Stimulated activated CD4-positive, alpha-beta T cell treated with anti-CD3 and anti-CD28 coated beads, Interleukin-1b, Interleukin-23, amount 100 ng/mL, for 1 hour (primary cell): ENCODE results near the gene SERGEF.

ENCODE experiments used
- DNase-seq, 2 donors: peaks; one replicate each; pipeline ENCODE4 v3.0.0-alpha.2; 2020; ENCODE audit warnings: low read depth in 2 of 2

SERGEF gene

DNA sequence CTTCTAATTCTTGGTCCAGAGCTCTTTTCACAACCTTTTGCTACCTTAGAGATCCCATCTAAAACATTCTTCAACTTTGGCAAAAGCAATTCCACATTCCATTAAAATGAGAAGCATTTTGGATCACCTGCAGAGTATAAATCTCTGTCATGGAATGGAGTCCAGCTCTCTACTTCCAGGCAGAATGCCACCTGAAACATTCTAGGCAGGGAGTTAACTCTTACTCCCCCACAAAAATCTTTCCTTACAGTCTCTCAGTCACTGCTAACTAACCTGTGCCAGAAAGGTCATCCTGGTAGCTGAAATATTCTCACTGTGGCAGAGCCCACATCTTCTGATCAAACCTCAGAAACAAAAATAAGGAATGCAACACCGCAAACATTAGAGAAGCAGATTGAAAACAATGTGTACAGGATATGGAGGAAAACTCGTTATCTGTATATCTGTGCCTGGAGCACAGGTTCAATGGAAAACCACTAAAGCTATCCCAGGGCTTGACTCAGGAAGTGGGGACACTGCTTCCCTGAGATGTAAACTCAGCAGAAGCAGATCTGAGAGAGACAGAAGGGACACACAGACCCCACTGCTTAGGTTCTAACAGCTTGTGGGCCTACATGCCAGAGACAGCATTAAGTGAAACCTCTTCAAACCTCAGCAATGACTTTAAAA is 199.3 kb downstream of the SERGEF start:
- no peak for DNase-seq

DNA sequence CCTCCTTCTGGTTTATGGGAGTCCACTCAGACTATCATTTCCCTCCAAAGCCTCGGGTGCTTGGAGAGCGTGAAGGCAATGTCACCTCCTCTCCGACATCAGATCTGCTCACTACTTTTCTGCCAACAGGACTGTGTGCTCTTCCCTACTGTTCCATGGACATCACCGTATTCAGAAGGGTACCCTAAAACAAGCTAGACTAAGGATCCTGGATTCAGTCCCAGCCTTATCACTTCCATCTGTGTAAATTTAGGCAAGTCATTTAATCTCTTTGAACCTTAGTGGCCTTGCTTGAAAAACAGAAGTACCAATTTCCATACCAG is 200.0 kb downstream of the SERGEF start:
- DNase-seq = no peak

DNA sequence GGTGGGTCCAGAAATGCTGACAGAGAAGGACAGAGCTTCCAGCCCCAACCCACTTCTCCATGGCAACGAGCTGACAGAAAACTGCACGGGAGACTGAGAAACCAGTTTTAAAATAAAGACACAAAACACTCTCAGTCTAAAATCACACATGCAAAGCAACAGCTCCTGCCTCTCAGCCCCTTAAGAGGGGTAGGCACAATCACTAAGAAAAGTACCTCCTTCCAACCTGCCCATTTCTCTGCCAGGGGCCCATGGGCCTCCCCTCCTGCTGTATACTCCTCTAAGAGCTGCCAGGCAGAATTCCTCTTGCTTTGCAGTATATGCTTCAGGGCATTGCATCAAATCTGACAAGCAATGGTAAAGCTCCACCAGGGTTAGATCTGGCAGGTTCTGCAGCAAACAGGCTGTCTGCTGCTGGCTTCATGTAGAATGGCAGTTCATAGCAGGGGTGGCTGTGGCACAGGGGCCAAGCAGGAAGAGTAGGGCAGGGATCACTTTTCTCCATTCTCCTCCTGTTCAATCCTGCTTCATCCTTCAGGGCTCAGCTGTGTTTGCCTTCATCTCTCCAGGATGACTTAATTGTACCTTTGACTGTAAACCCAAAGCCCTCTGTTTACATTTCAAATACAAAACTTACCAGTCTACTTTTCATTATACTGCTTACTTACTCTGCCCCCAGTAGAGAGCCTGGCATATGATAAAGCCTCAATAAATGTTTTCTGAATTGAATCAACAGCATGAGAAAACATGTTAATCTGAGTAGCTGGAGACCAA is 200.6 kb downstream of the SERGEF start:
- no peak for DNase-seq

DNA sequence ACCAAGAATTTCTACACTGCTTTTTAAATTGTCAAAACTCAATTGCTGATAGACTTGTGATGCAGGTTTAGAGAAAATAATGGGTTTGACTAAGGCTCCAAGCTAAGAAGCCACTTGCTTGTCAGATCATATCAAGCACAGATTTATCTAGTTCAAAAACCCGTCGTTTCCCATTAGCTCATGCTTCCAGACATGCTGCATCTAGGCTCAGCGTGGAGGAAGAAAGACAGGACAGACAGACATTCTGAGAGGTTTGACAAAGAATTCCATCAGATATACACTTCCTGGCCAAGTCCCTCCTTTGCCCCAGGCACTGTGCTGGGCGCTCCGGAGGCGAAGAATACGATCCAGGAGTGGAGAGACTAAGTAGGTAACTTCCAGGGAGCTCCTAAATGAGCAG is 201.5 kb downstream of the SERGEF start:
- DNase-seq = no peak

DNA sequence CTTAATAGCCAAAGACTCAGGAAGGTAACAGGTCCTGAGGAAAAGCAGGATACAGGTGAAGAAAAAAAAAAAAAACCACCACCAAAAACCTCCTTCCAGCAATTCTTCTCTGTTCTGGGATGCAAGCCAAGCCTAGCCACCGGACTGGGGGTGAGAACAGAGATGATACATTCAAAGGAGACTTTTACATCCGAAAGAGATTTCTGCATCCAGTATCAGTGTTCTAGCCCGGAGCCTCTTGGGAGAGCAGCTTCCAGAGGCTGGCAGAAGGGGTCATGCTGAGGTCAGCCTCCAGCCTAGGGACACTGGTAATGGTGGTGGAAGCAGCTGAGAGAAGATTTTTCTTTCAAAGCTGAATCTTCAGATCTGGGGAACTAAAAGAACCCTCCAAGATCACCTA is 202.1 kb downstream of the SERGEF start:
- no peak for DNase-seq

DNA sequence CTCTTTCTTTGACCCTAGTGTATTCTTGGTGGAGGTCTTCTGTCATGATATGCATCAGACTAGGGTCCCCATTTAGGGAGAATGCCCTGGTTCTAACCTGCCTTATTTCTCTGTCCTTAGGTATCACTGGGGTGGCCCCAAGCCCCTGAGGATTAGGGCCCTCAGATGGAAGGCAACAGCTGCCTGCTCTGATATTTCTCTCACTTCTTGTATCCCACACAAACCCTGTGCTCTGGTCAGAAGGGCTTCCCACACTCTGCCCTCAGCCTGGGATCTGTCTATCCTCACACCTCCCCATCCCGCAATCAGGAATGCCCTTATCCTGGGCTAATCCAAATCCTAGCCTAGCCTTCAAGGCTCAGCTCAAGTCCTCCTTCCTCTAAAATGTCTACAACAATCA is 202.8 kb downstream of the SERGEF start:
- no peak for DNase-seq

DNA sequence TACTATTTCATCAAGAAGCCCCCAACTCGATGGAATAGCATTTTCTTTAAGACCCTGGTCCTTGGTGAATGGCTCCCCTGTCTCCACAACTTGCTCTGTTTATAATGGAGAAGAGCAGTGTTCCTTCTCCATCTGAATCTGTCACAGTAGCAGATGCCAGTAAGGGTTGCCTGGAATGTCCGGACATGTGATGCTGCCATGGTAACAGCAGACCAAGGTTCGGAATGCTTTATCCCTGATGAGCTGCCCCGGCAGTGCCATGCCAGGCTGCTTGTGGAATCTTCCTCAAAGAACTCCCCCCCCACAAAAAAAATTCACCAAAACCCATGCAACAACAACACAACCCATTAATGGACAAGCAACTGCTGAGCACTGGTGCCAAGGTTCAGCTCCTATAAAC is 205.8 kb downstream of the SERGEF start:
- DNase-seq = no peak

DNA sequence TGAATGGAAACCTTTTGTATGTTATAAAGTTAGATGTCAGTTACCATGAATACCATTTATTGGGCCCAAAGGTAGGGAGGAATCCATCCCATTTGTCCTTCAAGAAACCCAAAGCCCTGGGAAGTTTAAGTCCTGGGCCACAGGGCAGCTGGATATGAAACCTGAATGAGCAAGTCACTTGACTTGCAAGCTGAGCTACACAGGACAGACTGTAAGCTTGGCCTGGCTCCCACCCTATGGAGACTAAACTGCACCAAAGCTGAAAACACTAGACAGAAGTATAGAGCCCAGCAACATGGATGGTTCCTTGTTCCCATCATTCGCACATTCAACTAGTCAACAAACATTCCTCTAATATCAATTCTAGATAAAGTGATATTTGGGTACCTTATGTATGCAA is 207.0 kb downstream of the SERGEF start:
- no peak for DNase-seq

DNA sequence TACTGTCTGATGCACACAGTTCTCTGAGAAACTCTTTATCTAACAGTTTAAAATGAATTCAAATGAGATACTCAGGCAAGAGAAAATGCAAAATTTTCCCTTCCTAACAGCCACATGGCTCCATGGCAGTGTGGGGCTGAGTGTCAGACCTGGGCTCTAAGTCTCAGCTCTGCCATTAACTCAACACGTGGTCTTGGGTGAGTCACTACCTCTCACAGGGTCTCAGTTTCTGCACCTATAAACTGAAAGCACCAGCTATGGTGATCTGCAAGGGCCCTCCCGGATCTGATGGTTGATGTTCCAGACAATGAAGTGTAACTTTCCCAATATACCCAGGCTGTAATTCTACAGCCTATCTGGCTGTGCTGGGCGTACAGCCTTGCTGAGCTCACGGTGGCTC is 207.8 kb downstream of the SERGEF start:
- DNase-seq = no peak

DNA sequence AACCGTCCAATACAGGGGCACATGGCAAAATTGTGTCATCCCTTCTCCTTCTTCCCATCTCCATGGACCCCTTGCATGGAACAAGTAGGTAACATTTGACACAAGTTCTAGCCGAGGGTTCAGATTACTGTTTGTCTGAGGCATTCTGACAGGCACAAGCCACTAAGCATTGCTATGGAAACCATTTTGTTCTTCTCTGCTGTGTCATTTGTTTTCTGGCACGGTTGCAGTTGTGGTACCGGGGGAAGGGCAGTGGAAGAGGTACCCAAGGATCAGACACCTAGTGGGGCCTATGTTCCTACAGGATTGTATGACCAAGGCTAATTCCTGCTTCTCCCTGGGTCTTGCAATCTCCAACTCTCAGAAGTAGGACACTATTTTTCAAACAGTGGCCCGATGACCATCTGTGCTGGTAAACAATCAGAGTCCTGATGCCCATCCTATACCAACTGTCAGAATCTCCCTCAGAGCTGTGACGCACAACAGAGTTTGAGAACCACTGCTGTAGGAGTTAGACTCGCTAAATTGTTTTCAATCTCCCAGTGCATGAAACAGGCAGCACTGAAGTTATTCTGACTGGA is 209.0 kb downstream of the SERGEF start:
- no peak for DNase-seq

DNA sequence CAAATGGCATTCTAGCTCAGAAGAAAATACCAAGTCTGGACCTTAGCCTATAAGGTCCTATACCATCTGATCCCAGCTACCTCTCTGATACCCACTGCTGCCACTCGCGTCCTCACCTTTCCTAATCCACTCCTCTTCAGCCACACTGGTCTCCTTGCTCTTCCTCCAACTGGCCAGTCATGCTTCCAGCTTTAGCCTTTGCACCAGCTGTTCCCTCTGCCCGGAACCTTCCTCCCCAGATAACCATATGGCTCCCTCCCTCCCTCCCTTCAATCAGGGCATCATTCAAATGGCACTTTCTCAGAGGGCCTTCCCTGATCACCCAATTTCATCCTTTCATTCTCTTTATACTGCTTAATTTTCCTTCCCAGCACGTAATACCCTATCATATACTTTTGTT is 210.4 kb downstream of the SERGEF start:
- no peak for DNase-seq

DNA sequence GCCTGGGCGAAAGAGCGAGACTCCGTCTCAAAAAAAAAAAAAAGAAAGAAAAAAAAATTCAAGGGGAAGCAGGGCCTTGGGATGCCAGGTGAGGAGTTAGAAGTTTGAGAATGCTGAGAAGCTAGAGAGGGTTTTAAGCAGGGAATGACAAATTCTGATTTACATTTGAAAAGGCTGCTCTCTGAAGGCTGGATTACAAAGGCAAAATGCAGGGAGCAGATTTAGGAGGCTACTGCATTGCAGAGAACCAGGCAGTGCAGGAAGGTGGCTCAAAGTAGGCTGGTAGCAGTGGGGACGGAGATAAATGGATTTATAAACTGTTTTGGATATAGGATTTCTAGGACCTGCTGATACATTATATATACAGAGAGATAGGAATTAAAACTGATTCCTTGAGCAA is 211.7 kb downstream of the SERGEF start:
- DNase-seq = no peak

DNA sequence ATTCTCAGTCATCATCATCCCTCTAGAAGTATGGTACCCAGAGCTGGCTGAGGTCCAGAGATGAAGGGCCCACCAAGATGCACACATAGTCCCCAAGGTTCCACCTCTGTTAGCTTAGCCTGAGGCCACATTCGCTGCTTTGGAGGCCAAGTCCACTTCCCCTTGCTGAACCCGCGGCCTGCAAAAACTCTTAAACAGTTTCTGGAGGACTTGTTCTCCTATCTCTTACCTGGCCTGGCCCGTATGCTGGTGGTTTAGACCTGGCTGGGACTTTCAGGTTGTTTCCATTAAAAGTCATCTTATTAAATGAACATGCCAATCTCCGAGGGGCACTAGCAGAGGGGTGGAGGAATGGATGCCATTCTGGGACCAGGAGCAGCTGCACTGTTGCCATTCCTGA is 213.7 kb downstream of the SERGEF start:
- no peak for DNase-seq

DNA sequence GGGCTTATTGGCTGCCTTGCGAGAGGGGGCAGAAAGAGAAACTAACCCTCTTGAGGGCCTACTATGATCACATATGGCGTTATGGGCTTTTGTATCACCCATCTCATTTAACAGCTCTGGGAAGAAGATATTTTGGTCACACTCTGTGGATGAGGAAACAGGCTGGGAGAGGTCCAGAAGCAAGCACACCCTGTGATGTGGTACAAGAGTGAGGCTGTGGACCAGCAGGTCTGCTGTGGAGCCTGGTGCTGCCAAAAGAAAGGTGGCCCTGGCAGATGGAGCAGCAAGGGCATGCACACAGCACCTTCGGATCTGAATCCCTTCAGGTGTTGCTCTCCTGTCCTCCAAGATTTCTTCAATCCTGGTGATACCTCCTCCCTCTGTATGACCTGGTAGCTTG is 214.1 kb downstream of the SERGEF start:
- DNase-seq = no peak

DNA sequence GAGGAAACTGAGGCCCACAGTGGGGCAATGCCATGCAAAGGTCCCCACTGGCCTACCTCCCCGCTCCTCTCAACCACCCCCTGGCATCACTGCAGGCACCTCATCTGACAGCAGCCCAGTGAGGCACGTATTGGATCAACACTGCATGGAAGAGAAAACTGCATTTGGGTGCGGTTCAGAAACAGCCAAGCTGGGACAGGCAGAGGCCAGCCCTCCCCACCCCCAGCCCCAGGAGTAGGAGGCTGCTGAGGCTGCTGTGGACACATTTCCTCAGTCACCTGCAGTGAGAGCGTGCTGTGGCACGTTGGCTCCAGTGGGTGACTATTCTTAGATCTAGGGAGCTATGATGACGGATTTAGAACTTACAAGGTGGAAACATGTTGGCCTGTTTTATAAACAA is 214.6 kb downstream of the SERGEF start:
- no peak for DNase-seq

DNA sequence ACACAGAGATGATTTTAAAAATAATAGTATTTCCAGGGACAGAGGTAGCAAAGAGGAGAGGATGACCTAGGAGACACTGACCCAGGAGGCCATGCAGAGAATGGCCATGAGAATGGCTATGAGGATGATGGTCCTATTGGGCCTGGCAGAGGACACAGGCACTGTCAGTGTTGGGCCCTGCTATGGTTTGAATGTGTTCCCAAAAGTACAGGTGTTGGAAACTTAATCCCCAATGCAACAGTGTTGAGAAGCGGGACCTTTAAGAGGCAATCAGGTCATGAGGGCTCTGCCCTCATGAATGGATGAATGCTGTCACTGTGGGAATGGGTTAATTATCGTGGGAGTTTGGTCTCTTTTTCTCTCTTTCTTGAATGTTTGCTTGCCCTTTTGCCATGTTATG is 216.7 kb downstream of the SERGEF start:
- DNase-seq = no peak

DNA sequence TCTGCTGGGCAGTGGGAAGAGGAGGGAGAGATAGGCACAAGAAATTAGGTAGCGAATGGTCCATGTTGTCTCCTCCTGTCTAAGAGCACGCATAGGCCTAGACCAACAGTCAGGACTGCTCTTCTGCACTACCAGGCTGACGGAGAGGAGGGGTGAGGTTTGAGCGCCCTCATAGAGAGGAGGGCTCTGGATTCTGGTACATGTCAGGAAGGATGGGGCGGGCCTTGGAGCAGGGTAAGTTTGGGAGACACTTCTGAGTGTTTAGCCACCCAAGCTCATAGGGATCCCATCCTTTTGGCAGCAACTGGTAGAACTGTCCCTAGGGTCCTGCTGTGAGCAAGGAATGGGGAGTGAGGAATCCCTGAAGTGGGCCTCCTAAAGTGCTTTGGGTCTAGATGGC is 217.9 kb downstream of the SERGEF start:
- DNase-seq = no peak

DNA sequence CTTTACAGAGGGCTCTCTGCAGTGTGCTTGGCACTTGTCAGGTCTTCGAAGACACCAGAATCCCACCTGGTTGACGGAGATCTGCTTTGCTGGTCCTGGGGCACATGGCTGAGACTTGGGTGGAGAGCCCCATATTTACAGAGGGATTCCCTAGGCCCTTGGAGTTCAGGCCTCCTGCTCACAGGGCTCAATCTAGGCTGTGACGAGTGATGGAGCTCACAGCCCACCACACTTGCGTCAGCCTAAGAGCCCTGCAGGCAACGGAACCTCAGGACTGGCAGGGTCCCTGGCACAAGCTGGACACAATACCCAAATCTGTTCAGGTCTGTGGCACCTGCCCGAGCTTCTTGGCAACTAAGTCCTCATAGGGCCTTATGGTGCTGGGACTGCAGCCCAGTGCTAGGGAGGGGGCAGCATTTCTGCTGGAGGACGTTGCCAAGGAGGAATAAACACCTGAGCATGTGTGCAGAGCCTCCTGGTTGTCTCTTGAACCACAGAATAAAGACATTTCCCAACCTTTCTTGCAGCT is 219.1 kb downstream of the SERGEF start:
- no peak for DNase-seq

DNA sequence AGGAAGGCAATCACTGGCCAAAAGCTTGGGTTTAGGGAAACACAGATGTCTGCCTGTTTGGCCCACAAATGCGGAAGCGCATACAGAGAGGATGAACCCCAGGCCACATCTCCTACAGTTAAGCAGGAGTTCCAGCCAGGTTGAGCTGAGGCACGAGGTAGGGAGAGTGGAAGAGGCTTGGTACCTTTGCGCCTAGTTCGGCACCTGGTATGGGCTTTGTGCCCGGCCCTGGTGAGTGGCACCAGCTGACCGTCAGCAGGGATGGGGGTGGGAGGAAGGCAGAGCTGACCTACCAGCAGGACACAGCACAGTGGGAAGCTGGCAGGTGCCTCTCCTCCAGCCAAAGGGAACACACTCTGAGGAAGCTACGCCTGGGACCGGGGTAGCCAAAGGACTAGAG is 220.7 kb downstream of the SERGEF start:
- DNase-seq = no peak

DNA sequence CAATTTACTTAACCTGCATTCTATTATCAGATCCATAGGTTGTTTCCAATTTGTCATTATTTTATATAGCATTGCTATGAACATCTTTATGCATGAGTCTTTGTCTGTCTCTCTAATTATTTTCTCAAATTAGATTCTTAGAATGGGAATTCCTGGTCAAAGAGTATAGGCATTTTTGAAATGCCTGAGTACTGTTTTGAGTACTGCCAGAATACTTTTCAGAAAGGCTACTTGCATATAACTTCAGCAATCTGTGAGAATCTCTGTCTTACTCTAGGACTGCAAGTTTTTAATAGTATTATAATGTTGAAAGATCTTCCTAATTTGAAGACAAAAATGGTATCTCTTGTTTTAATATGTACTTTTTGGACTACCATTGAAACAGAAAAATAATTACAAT is 221.7 kb downstream of the SERGEF start:
- DNase-seq = no peak

DNA sequence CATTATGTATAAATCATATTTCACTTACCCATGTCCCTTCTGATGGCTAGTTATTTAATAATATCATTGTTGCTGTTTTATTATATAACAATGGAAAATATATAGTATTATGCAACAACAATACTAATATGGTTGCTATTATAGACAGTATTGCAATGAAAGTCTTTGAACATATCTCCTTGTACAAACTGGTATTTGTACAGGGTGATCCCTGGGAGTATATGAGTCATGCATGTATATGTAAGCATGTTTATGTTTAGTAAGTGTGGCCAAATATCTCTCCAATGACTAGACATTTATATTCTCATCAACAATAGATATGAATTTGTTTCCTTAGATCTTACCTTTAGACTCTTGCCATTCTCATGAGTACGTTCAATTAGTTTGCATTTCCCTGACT is 222.4 kb downstream of the SERGEF start:
- DNase-seq = no peak

DNA sequence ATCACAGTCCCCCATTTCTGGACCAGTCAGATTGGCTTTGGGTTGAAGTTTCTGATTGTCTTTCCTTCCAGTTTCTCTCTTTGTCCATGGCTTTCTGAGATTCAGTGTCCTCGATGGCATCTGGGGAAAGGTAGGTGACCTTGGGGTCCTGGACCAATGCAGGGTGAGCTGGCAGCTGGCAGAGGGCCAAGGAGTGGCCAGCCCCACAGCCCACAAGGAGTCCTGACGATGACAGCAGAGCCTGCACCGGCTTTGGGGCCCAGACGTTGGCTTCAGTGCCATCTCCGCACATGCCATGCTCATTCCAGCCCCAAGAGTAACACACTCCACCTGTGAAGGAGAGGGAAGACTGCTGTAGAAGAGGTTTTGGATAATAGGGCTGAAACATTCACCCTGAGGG is 224.8 kb downstream of the SERGEF start:
- DNase-seq = no peak

DNA sequence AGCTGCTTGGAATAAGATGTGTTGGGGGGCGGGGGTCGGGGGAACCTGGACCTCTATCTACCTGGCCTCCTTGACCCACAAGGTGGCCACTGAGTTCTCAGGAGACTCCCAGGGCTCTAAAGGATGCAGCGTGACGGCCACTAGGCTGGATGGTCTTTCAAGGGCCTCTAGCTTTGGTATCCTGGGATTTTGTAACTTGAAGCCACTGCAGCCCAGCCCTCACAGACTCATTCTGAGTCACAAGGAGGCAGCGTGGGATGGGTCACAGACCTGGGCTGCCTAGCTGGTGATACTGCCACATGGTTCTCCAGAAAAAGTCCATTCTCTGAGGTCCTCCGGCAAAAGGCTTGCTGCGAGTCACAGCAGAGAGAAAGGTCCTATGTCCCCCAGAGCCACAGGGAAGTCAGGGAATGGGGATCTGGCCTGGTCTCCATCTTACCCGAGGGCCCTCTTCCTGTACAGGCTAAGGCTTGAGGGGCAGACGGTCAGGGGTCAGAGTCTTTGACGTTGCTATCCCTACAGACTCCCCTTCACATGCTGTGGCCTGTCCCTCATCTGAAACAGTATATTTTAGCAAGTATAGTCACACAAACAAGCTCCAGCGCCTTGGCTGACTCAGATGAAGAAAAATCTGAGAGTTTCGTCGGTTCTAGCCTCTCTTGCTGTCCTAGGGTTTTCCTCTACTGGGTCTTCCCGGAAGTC is 225.9 kb downstream of the SERGEF start:
- DNase-seq = no peak
